GM21576 (cell line): ENCODE data around the gene LYG1.
"Not testable (repeated sequence)": the region's sequence is repeated elsewhere in the genome, so short reads cannot be mapped to it uniquely, and the experiment has no call there.

ENCODE experiments used
- ATAC-seq: cut with Tn5 transposase; IDR thresholded peaks from one replicate; pipeline ENCODE4 v1.9.1; 2021; ENCODE audit warnings: mild to moderate bottlenecking, moderate library complexity; ENCODE audit not compliant: unreplicated experiment

The LYG1 gene

DNA sequence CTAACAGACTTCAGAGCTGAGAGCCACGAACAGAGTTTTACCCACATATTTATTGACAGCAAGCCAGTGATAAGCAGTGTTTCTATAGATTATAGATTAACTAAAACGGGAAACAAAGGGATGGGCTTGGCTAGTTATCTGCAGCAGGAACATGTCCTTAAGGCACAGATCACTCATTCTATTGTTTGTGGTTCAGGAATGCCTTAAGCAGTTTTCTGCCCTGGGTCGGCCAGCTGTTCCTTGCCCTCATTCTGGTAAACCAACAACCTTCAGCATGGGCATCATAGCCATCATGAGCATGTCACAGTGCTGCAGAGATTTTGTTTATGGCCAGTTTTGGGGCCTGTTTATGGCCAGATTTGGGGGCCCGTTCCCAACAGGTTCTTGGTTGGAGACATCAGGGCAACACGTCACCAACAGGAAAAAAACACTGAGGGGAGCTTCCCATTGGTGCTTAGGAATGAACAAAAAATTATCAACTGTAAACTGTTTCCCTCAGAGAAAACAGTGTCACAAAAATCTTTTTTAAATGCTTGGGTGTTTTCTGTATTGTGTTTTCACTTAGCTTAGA lies 22.7 kb downstream of the LYG1 start:
- ATAC-seq = not testable (repeated sequence)

DNA sequence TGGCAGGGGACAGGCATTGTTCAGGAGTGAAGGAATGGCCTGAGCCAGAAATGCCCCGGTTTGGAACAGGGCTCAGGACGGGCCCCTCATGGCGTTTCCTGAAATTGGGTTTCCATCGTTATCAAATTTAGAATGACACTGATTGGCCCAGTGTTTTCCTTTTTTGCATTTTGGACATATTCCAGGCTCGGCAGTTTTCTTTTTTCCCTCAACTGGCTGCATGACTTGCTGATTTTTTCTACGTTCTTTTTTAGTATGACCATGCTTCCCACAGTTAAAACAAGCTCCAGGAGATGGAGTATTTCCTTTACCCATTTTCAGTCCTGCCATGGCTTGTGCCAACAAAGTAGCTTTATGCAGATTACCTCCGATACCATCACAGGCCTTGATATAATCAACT lies 25.1 kb downstream of the LYG1 start:
- ATAC-seq = no peak

DNA sequence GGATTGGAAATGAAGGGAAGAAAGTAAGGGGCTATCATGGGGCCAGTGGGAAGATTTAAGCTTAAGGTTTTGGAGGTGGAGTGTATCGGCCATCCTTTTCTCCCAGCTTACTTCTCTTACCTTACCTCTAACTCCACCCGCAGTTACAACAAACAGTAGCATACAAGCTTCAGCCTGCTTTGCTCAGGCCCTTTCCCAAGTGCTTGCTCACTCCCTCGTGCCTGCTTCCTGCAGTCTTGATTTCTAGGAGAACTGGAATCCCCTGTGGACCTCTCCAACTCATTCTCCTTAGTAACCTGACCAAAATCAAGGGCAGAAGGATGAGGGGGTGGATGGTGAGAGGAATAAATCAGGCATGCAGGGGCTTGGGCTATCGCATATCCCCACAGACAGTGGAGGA lies 39.8 kb downstream of the LYG1 start:
- no peak for ATAC-seq

DNA sequence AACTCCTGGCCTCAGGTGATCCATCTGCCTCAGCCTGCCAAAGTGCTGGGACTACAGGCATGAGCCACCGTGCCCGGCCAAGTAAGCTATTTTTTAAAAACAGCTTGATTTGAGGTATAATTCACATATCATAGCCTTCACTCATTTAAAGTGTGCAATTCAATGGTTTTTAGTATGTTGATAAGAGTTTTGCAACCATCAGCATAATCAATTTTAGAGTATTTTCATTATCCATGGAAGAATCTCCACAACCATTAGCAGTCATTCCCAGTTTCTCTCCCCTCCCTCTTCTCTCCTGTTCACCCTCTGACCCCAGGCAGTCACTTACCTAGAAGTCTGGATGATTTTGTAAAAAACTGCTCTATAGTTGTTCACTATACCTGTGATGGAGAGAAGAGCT lies 40.8 kb downstream of the LYG1 start:
- no peak for ATAC-seq

DNA sequence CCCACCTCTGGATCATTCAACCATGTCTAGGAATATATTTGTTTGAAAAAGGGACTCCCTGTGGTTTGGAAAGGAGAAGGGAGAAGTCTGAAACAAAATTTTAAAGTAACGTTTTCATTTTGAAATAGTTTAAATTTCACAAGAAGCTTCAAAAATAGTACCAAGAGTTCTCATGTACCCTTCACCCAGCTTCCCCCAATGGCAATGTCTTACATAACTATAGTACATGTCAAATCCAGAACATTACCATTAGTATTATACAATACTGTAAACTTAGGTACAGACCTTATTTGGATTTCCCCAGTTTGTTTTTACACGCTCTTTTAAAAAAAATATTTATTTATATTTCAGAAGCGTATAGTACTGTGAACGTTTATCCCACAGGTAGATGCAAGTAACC lies 41.5 kb downstream of the LYG1 start:
- no peak for ATAC-seq

DNA sequence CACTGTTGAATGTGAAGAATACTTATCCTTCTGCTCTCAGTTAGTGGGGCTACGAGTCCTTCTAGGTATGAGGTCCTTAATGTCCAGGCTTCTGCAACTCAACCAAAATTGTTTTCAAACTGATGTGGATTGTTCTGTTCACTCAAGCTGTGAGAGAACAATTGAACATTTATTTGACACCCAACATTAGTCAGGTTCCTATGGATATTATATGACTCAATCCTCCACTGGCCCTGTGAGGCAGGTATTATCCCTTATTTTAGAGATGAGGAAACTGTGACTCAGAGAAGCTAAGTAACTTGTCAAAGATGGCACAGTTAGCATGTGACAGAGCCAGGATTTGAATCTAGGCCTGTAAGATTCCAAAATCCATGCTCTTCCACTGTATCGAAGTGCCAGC lies 44.3 kb downstream of the LYG1 start:
- ATAC-seq = no peak

DNA sequence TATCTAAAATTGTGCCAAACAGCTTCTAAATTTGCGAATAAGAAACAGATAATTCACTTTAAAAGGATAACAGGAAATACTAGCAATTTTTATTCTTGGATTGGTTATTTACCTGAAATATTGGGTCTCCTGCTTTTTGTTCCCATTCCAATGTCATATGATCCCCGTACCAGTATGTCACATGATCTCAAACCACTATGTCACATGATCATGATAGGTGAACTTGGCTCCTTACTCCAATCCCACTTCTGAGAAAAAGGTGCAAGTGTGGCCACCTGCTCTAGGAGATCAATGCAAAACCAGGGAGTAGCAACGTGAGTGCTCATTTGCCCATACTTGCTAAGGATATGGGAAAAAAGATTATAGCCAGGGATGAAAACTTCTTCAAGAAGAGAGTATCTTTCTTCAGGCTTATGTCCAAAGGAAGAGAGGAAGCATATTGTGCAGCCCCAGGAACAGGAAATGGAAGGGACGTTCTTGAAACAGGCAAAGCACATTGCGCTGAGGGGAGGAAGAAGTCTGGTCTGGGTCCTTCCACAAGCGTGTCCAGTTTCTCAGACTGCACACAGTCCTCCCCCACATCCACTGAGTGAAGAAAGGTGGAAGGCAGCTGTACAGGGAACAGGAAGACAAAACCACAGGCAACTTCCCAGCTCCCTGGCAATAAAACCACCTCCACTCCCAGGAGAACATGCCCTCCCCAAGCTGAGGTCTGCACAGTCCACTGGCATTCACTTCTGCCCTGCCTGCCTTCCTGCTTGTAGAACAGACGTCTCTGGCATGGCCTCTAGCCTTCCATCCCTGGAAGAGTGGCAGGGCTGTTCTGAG lies 45.3 kb downstream of the LYG1 start, which contains the start of gene LYG2:
TSS of gene LYG2 (minus strand) at position 176 of the 828 bp plus-strand sequence. CDS start 1,406 bp downstream, outside the sequence.
- no peak for ATAC-seq

DNA sequence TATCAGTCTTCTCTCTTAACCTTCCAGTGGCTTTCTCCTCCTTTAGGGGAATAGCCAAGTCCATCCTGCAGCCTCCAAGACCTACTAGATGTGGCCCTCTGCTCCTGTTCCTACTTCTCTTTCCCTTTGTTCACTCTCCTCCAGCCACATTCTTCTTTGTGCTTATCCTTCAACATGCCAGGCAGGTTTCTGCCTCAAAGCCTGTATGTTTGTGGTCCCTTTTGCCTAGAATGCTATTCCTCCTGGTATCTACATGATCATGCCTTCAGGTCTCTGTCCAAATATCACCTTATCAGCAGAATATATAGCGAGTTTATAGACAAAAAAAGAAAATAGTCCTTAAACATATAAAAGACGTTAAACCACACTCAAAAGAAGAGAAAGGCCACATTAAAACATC lies 51.0 kb downstream of the LYG1 start:
- ATAC-seq = no peak

DNA sequence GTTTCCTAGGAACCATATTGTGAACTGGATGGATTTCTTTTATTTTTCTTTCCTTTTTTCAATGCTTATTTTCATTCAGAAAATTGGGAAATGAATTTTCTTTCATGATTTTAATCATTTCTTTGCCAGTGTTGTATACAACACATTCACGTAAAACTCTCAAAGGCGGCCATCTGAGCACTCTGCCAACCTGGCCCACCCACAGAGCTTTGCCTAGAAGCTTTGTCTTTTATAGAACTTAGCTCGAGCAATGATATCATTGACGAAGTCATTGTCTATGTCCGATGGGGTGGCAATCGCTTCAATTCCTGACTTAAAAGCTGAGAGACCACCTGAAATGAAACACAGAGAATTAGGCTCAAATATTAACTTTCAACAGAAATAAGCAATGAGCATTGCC lies 58.8 kb downstream of the LYG1 start:
- no peak for ATAC-seq

DNA sequence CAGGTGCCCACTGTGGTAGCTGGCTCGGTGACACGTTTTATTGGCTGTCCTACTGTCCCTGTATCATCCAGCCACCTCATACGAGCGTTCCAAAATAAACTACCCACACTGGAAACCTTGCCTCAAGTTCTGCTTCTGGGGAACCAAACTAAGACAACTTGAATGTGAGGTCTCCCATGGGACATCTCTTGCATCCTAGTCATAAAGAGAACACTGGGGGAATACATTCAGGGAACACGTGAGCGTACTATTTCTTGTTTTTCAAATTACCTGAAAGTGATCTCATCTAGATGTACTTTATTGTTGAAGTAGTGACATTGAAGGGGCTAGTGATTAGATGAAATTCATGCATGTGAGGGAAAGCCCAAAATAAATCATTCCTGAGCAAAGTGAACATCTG lies 60.6 kb downstream of the LYG1 start:
- no peak for ATAC-seq

DNA sequence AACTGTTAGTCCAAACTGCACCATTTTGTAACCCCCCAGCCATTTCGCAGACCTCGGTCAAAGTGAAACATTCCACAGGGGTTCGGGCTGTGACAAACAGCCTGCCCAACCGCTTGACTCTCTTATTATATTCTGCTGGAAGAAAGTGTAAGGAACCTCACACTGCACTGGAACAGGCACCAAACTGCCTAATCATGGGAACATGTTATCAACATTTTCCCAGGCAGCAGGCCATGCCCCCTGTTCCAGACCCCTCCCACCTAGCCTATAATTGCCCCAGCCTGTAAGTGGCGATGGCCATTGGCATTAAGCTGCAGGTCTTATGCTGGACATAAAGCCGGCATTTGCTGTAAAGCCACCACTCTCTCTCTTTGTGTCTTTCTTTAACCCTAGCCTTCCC lies 62.4 kb downstream of the LYG1 start:
- ATAC-seq = no peak
